Endothelial cell of umbilical vein (primary cell): ENCODE data around the gene NTSR1. TPM values are rescaled to one million over a fixed set of nuclear protein-coding genes. Genes with fewer than 3 reads are reported as not detected.

ENCODE experiments used
- BruUV-seq: library from RNA; stranded (reverse); fragments of 400-500 nt; replicated peaks from 2 replicates; lab custom pipeline; 2021; lab: Mats Ljungman, UMichigan
- CTCF ChIA-PET: fragments of 300-600, 350-600 bp; sonication (Branson Sonifier 250); formaldehyde crosslinking; loops from one replicate; lab custom pipeline; 2021; ENCODE audit warnings: antibody characterized with exemption, inconsistent platforms; lab: Charles Lee
- POLR2A ChIA-PET: fragments of 300-600, 350-600 bp; sonication (Branson Sonifier 250); formaldehyde crosslinking; loops from one replicate; lab custom pipeline; 2021; ENCODE audit warnings: antibody characterized with exemption, inconsistent platforms; lab: Charles Lee
- DNase-seq: peaks from one replicate; pipeline ENCODE4 v3.0.0-alpha.2; 2011; ENCODE audit warnings: low read depth, low spot score
- FAIRE-seq: peaks from 2 replicates; lab custom pipeline; 2011; peaks lifted over from hg19 to GRCh38; lab: Jason Lieb, UNC
- H2AFZ ChIP-seq: 2 replicates; pipeline ENCODE4 v1.6.0; 2012; ENCODE audit warnings: low read depth, low read length, control low read depth, inconsistent platforms
- H3K27ac ChIP-seq: 2 replicates; pipeline ENCODE4 v1.5.1; 2011; ENCODE audit warnings: low read depth, mild to moderate bottlenecking, control low read depth, low read length, moderate library complexity; ENCODE audit not compliant: insufficient read depth
- H3K27me3 ChIP-seq, 2 experiments: 2 replicates each; pipeline versions ENCODE4 v1.6.0 to v1.6.1; 2011; ENCODE audit warnings: low read length in 2 of 2, mixed read lengths in 1 of 2; ENCODE audit not compliant: control insufficient read depth in 2 of 2, insufficient read depth in 2 of 2
- H3K36me3 ChIP-seq, 2 experiments: 2 replicates in 1 of 2; 3 replicates in 1 of 2; pipeline ENCODE4 v1.5.1; 2011; ENCODE audit warnings: low read length in 2 of 2, mild to moderate bottlenecking in 1 of 2, moderate library complexity in 1 of 2; ENCODE audit not compliant: control insufficient read depth in 2 of 2, insufficient read depth in 2 of 2; ENCODE audit errors: extremely low read depth in 1 of 2
- H3K4me1 ChIP-seq: 3 replicates; pipeline ENCODE4 v1.5.1; 2011; ENCODE audit warnings: mild to moderate bottlenecking, low read length; ENCODE audit not compliant: control insufficient read depth, insufficient read depth; ENCODE audit errors: extremely low read depth
- H3K4me2 ChIP-seq: 2 replicates; pipeline ENCODE4 v1.6.1; 2011; ENCODE audit warnings: low read length, control low read depth, mixed read lengths; ENCODE audit not compliant: insufficient read depth
- H3K4me3 ChIP-seq, 3 experiments: fragments of 200-600 bp in 1 of 3; sonication (generic), shearing (Covaris generic) in 1 of 3; replicated peaks in 1 of 3; 2 replicates each; pipeline ENCODE4 v1.5.1; 2011 to 2016; ENCODE audit warnings: control low read depth in 3 of 3, low read length in 3 of 3, mild to moderate bottlenecking in 2 of 3, inconsistent platforms in 1 of 3, low read depth in 1 of 3, moderate library complexity in 1 of 3; ENCODE audit not compliant: insufficient read depth in 1 of 3
- H3K79me2 ChIP-seq: 2 replicates; pipeline ENCODE4 v1.6.0; 2012; ENCODE audit warnings: low read length, inconsistent platforms; ENCODE audit not compliant: control insufficient read depth, insufficient read depth
- H3K9ac ChIP-seq: replicated peaks from 2 replicates; pipeline ENCODE3; 2011; ENCODE audit warnings: low read length, control low read depth; ENCODE audit not compliant: insufficient read depth; ENCODE audit errors: extremely low read depth
- H3K9me1 ChIP-seq: replicated peaks from 3 replicates; pipeline ENCODE4 v1.6.0; 2011; ENCODE audit warnings: mild to moderate bottlenecking, low read length; ENCODE audit not compliant: control insufficient read depth, insufficient read depth; ENCODE audit errors: extremely low read depth
- H3K9me3 ChIP-seq: replicated peaks from 2 replicates; pipeline ENCODE4 v1.5.1; 2012; ENCODE audit warnings: low read length, inconsistent platforms; ENCODE audit not compliant: control insufficient read depth, insufficient read depth
- H4K20me1 ChIP-seq: replicated peaks from 2 replicates; pipeline ENCODE3; 2011; ENCODE audit warnings: mild to moderate bottlenecking, low read length; ENCODE audit not compliant: control insufficient read depth, insufficient read depth; ENCODE audit errors: extremely low read depth
- EZH2 ChIP-seq: IDR thresholded peaks from 2 replicates; pipeline ENCODE4 v1.6.1; 2012; ENCODE audit warnings: borderline replicate concordance, low read depth, mild to moderate bottlenecking, moderate library complexity, low read length, inconsistent platforms; ENCODE audit not compliant: severe bottlenecking
- FOS ChIP-seq: IDR thresholded peaks from 2 replicates; pipeline ENCODE4 v1.6.1; 2011; ENCODE audit warnings: mild to moderate bottlenecking, low read length, moderate library complexity, borderline replicate concordance; ENCODE audit not compliant: insufficient read depth
- GATA2 ChIP-seq: IDR thresholded peaks from 2 replicates; pipeline ENCODE4 v1.7.0; 2011; ENCODE audit warnings: low read depth, mild to moderate bottlenecking, moderate library complexity, mixed read lengths, low read length; ENCODE audit not compliant: insufficient read length, insufficient read depth
- JUN ChIP-seq: IDR thresholded peaks from 2 replicates; pipeline ENCODE4 v1.6.1; 2011; ENCODE audit warnings: borderline replicate concordance, low read depth; ENCODE audit not compliant: insufficient read length, insufficient read depth
- MYC ChIP-seq: IDR thresholded peaks from one replicate; pipeline ENCODE4 v1.6.1; 2011; ENCODE audit warnings: mild to moderate bottlenecking, low read depth, low read length
- POLR2A ChIP-seq: IDR thresholded peaks from 2 replicates; pipeline ENCODE4 v1.6.1; 2012; ENCODE audit warnings: low read depth, mild to moderate bottlenecking, control low read depth, low read length
- POLR2AphosphoS5 ChIP-seq: IDR thresholded peaks from 2 replicates; pipeline ENCODE4 v1.6.1; 2012; ENCODE audit warnings: low read depth, mild to moderate bottlenecking, control low read depth, low read length, moderate library complexity; ENCODE audit not compliant: insufficient read depth
- dilution Hi-C: fragments of 300-500 bp; cut with MboI; formaldehyde crosslinking; loops from one replicate; pipeline ENCODE4 v1.15.0; 2019; ENCODE audit warnings: low sequenced_read_pairs; ENCODE audit not compliant: extremely low pct_ligation_motif_present
- intact Hi-C: fragments of 100-400 bp; cut with micrococcal nuclease; formaldehyde crosslinking; loops from one replicate; pipeline ENCODE4 v1.10.0; 2022
- polyA plus RNA-seq, 4 experiments: library from polyadenylated mRNA; depleted of rRNA in 3 of 4; stranded (reverse) in 3 of 4; unstranded in 1 of 4; fragments of >200 nt; gene quantifications; 2 replicates each; pipeline versions ENCODE4 v1.2.1 to v1.2.3, GENCODE V29; 2011 to 2012; ENCODE audit warnings: missing spikeins in 1 of 4
- total RNA-seq: library from RNA; stranded (reverse); gene quantifications from 2 replicates; pipeline ENCODE4 v1.2.3, GENCODE V29; 2021
- TF ChIP-seq, protein P1 (sequence below): IDR thresholded peaks from 2 replicates; pipeline ENCODE4 v1.6.1; 2011; ENCODE audit not compliant: insufficient read depth, insufficient read length
- TF ChIP-seq, protein P2 (sequence below), 2 donors: IDR thresholded peaks; 1 replicate in 1 of 2; 2 replicates in 1 of 2; pipeline ENCODE4 v1.5.1; 2011; ENCODE audit warnings: low read length in 2 of 2, mild to moderate bottlenecking in 2 of 2, moderate library complexity in 2 of 2, control low read depth in 1 of 2, inconsistent platforms in 1 of 2, low read depth in 1 of 2; ENCODE audit not compliant: insufficient read depth in 1 of 2; ENCODE audit errors: extremely low read depth in 1 of 2

NTSR1 gene
- total and polyA plus RNA-seq, 2 donors (not counting 3 experiments of a cell fraction or from before 2014, with no cell fraction given), result 0.14 to 2.1 TPM

DNA sequence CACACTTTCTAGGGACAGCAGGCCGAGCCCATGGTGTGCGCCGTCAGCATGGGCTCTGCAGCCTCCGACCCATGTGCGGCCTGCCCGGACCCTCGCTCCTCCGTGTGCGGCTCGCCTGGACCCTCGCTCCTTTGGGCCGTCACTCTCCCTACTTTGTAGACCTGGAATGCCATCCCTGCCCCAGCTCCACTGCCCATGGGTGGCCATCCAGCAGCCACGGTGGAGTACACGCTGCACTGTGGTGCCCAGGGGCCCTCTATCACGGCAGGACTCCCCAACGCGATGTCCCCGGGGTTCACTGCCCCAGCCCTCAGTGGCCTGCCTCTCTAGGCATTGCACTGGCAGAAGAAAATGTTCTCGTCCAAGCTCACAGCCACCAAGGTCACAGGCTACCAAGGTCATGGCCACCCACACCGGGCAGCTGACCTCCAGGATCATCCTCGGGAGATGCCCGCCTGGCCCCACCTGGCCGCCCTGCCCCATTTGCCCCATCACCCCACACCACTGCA lies 63.5 kb downstream of the NTSR1 start:
- Histone ChIP-seq H3K9me3 (no peaks in the 10 kb centered on the region), H3K4me3 (no peak overlapping the region), H3K79me2 (no peaks in the 10 kb centered on the region), H2AFZ (no peak overlapping the region), H4K20me1 (no peaks in the 10 kb centered on the region), H3K4me2 (no peak overlapping the region), H3K9ac (no peak overlapping the region), H3K9me1 (no peaks in the 10 kb centered on the region), H3K27ac (no peak overlapping the region), H3K27me3 (no peaks in the 10 kb centered on the region), H3K36me3 (no peaks in the 10 kb centered on the region), H3K4me1 (peaks cover 11% of the 10 kb centered on the region)
- no peak for DNase-seq
- no TSS peak for BruUV-seq
- no peak for TF ChIP-seq EZH2
- TF ChIP-seq, protein P1, sequence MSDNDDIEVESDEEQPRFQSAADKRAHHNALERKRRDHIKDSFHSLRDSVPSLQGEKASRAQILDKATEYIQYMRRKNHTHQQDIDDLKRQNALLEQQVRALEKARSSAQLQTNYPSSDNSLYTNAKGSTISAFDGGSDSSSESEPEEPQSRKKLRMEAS, result no peak
- TF ChIP-seq JUN, result no peak
- TF ChIP-seq MYC, result no peak
- TF ChIP-seq, protein P2, sequence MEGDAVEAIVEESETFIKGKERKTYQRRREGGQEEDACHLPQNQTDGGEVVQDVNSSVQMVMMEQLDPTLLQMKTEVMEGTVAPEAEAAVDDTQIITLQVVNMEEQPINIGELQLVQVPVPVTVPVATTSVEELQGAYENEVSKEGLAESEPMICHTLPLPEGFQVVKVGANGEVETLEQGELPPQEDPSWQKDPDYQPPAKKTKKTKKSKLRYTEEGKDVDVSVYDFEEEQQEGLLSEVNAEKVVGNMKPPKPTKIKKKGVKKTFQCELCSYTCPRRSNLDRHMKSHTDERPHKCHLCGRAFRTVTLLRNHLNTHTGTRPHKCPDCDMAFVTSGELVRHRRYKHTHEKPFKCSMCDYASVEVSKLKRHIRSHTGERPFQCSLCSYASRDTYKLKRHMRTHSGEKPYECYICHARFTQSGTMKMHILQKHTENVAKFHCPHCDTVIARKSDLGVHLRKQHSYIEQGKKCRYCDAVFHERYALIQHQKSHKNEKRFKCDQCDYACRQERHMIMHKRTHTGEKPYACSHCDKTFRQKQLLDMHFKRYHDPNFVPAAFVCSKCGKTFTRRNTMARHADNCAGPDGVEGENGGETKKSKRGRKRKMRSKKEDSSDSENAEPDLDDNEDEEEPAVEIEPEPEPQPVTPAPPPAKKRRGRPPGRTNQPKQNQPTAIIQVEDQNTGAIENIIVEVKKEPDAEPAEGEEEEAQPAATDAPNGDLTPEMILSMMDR (IDR thresholded peaks at IDR 0.05; ENCODE audit: extremely low read depth in 1 of 2, insufficient read depth in 1 of 2, low read depth in 1 of 2, low read length in 2 of 2), result no peak
- TF ChIP-seq POLR2A, result no peak
- TF ChIP-seq FOS, result no peak
- no peak for TF ChIP-seq GATA2
- TF ChIP-seq POLR2AphosphoS5, result no peak
- dilution Hi-C loops, result no loop called here
- intact Hi-C loops, result no loop called here
- no peak for FAIRE-seq
- POLR2A ChIA-PET, result no interaction called here
- CTCF ChIA-PET, result interaction anchor here (1.3 to 1.8 kb wide), 5 partner anchors 10 to 93 kb away, joined by 3 to 7 read pairs (median 5); partner anchors contain the start of gene NTSR1
